G401 (cell line): ENCODE measurements around the gene NEU2. TPM values are rescaled to one million over a fixed set of nuclear protein-coding genes. Genes with fewer than 3 reads are reported as not detected.

ENCODE experiments used
- DNase-seq: peaks from one replicate; pipeline ENCODE4 v3.0.0-alpha.2; 2015; ENCODE audit warnings: low spot score
- in situ Hi-C: cut with HindIII; loops from 2 replicates; pipeline ENCODE4 v1.10.0; 2016; ENCODE audit warnings: low sequenced_read_pairs, mixed read lengths
- total RNA-seq: library from RNA; depleted of rRNA; stranded (reverse); fragments of >200 nt; shearing (Covaris generic); gene quantifications from 2 replicates; pipeline ENCODE4 v1.2.3, GENCODE V29; 2014; rRNA removed

NEU2 gene
- not detected in 2 replicates for total RNA-seq

- in situ Hi-C loops: no loop called here
- DNase-seq: no peak
Measured at GRCh38 chr2:233032551-233033320, at the start of gene NEU2. Gene NEU2, plus strand, starts transcription at chr2:233032672. Its CDS starts 0 bp downstream, at chr2:233032672.

GRCh38 chr2:232982926-232983668, 49.4 kb upstream of the NEU2 start:
- in situ Hi-C loops: no loop called here
- no peak for DNase-seq

- in situ Hi-C loops: no loop called here
Measured at GRCh38 chr2:232983669-232984140, 48.8 kb upstream of the NEU2 start.

GRCh38 chr2:232984451-232985207, 47.8 kb upstream of the NEU2 start:
- DNase-seq: no peak
- in situ Hi-C loops: no loop called here

More at GRCh38 chr2:232983669-232984140, 48.8 kb upstream of the NEU2 start:
- DNase-seq: no peak

- in situ Hi-C loops: no loop called here
Measured at GRCh38 chr2:232986155-232986554, 46.3 kb upstream of the NEU2 start.

GRCh38 chr2:232993231-232993821, 39.1 kb upstream of the NEU2 start:
- DNase-seq: no peak
- in situ Hi-C loops: no loop called here

More at GRCh38 chr2:232986155-232986554, 46.3 kb upstream of the NEU2 start:
- DNase-seq: no peak

- in situ Hi-C loops: no loop called here
Measured at GRCh38 chr2:232994446-232994845, 38.0 kb upstream of the NEU2 start.

GRCh38 chr2:232997749-232998665, 34.5 kb upstream of the NEU2 start:
- in situ Hi-C loops: no loop called here

More at GRCh38 chr2:232994446-232994845, 38.0 kb upstream of the NEU2 start:
- DNase-seq: no peak

GRCh38 chr2:232998666-232998985, 33.8 kb upstream of the NEU2 start:
- in situ Hi-C loops: no loop called here
- DNase-seq: no peak

More at GRCh38 chr2:232997749-232998665, 34.5 kb upstream of the NEU2 start:
- no peak for DNase-seq

- in situ Hi-C loops: no loop called here
- DNase-seq: no peak
Measured at GRCh38 chr2:232999354-232999753, 33.1 kb upstream of the NEU2 start.

GRCh38 chr2:233000886-233001750, 31.4 kb upstream of the NEU2 start:
- in situ Hi-C loops: no loop called here
- no peak for DNase-seq

GRCh38 chr2:233002829-233003657, 29.4 kb upstream of the NEU2 start:
- in situ Hi-C loops: no loop called here
- no peak for DNase-seq

- in situ Hi-C loops: no loop called here
- DNase-seq: no peak
Measured at GRCh38 chr2:233003658-233004555, 28.6 kb upstream of the NEU2 start.

GRCh38 chr2:233005096-233005495, 27.4 kb upstream of the NEU2 start:
- in situ Hi-C loops: no loop called here
- no peak for DNase-seq

GRCh38 chr2:233006648-233007047, 25.8 kb upstream of the NEU2 start:
- in situ Hi-C loops: no loop called here

GRCh38 chr2:233007270-233007669, 25.2 kb upstream of the NEU2 start:
- no peak for DNase-seq
- in situ Hi-C loops: no loop called here

More at GRCh38 chr2:233006648-233007047, 25.8 kb upstream of the NEU2 start:
- no peak for DNase-seq
